NT2/D1 (cell line): ENCODE data around the gene RSPRY1.

Experiments
- DNase-seq: peaks from one replicate; pipeline ENCODE4 v3.0.0-alpha.2; 2011; ENCODE audit warnings: low read depth, low spot score
- H3K27me3 ChIP-seq: 2 replicates; pipeline ENCODE4 v1.6.0; 2011; ENCODE audit warnings: mild to moderate bottlenecking; ENCODE audit not compliant: insufficient read length, insufficient read depth
- H3K36me3 ChIP-seq: 2 replicates; pipeline ENCODE4 v1.6.1; 2011; ENCODE audit warnings: mild to moderate bottlenecking, low read length, mixed read lengths; ENCODE audit not compliant: insufficient read depth, insufficient read length
- H3K4me1 ChIP-seq: 2 replicates; pipeline ENCODE4 v1.5.1; 2011; ENCODE audit not compliant: insufficient read depth, insufficient read length
- H3K4me3 ChIP-seq: 2 replicates; pipeline ENCODE4 v1.5.1; 2011; ENCODE audit warnings: low read depth; ENCODE audit not compliant: insufficient read length
- H3K9ac ChIP-seq: 2 replicates; pipeline ENCODE4 v1.6.0; 2011; ENCODE audit warnings: low read depth; ENCODE audit not compliant: insufficient read length
- H3K9me3 ChIP-seq: 2 replicates; pipeline ENCODE4 v1.5.1; 2011; ENCODE audit warnings: mild to moderate bottlenecking, low read length; ENCODE audit not compliant: insufficient read depth
- SUZ12 ChIP-seq: IDR thresholded peaks from 2 replicates; pipeline ENCODE4 v1.6.1; 2011; ENCODE audit not compliant: insufficient read length, insufficient read depth; ENCODE audit errors: extremely low read depth
- YY1 ChIP-seq: IDR thresholded peaks from 2 replicates; pipeline ENCODE4 v1.6.1; 2011; ENCODE audit not compliant: insufficient read length, insufficient read depth
- ZNF274 ChIP-seq: IDR thresholded peaks from 2 replicates; pipeline ENCODE4 v1.6.1; 2011; ENCODE audit warnings: mild to moderate bottlenecking, low read depth, low read length

Gene RSPRY1

DNA sequence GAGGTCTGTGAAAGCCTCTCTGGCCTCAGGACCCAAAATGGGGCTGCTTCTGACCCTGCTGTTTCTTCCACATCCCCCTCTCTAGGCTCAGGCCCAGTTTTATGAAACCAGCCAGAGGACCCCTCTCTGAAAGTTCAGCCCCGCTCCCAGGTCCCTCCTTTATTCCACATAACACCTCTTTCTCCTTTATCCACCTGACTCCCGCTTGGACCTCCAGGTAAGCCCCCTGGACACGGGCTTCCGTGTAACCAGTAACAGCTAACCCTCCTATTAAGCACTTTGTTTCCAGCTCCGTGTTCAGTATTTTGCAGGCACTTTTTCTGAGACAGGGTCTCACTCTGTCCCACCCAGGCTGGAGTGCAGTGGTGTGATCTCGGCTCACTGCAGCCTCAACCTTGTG, 37.6 kb upstream of the RSPRY1 start:
- no peaks in the 10 kb centered on the region for H3K9me3 ChIP-seq
- TF ChIP-seq SUZ12: no peak
- TF ChIP-seq YY1: no peak
- no peak for TF ChIP-seq ZNF274
- H3K9ac ChIP-seq: no peak overlapping the region
- H3K27me3 ChIP-seq: no peaks in the 10 kb centered on the region
- no peak overlapping the region for H3K4me3 ChIP-seq
- H3K4me1 ChIP-seq: peaks cover 33% of the 10 kb centered on the region
- peaks cover 42% of the 10 kb centered on the region for H3K36me3 ChIP-seq
- DNase-seq: no peak

DNA sequence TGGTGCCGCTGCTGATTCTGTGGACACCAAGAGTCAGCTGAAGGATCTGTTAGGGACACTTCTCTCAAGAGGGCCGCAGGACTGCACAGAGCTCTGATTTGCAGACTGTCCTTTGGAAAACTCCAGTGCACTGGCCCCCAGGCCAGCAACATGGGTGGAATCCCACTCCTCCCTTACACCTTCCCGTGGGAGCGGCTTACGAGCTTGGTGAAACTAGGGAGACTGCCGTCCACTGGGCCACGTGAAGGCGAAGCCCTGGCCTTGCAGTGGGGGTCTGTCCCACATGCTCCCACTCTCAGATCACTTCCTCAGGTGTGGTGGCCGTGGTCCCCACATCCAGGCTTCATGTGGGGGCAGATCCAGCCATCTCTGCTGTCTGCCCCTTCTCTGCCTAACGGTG, 36.7 kb upstream of the RSPRY1 start:
- peaks cover 33% of the 10 kb centered on the region for H3K4me1 ChIP-seq
- H3K9ac ChIP-seq: no peak overlapping the region

DNA sequence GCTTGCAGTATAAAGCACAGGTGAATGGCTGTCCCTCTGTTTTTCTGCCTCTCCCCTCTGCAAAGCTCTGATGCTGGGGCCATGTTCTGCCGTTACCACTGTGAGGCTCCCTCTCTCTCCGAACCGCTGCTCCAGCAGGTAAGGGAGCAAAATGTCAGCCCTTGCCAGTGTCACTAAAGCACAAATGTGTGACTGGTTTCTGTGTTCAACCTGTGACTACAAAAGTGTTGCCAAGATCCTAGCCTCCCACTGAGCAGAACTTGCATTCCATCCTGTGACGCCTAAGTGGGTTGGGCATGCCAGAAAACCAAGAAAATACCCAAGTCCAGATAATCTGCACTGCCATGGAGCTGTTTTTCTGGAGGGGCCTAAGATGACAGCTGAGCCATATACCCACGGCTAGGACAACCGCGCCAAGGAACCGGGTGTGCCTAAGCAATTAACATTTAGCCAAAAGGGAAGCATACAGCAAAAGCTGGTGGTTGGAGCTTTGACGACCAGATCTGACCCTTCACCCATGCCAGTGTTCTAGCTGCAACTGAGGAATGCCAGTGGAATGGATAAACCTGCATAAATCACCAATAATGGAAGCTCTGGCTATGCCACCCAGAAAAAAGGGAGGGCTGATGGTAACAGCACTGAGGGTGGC, 35.3 kb upstream of the RSPRY1 start:
- Histone ChIP-seq H3K36me3 (peaks cover 57% of the 10 kb centered on the region), H3K9me3 (no peaks in the 10 kb centered on the region), H3K4me1 (peaks cover 26% of the 10 kb centered on the region), H3K27me3 (no peaks in the 10 kb centered on the region), H3K9ac (no peak overlapping the region), H3K4me3 (no peak overlapping the region)
- no peak for TF ChIP-seq ZNF274
- TF ChIP-seq SUZ12: no peak
- no peak for TF ChIP-seq YY1
- DNase-seq: no peak

More for the DNA sequence above, 36.7 kb upstream of the RSPRY1 start:
- no peak for DNase-seq
- no peaks in the 10 kb centered on the region for H3K27me3 ChIP-seq
- H3K9me3 ChIP-seq: no peaks in the 10 kb centered on the region
- H3K36me3 ChIP-seq: peaks cover 45% of the 10 kb centered on the region
- TF ChIP-seq YY1 (no peak), SUZ12 (no peak), ZNF274 (no peak)
- H3K4me3 ChIP-seq: no peak overlapping the region

DNA sequence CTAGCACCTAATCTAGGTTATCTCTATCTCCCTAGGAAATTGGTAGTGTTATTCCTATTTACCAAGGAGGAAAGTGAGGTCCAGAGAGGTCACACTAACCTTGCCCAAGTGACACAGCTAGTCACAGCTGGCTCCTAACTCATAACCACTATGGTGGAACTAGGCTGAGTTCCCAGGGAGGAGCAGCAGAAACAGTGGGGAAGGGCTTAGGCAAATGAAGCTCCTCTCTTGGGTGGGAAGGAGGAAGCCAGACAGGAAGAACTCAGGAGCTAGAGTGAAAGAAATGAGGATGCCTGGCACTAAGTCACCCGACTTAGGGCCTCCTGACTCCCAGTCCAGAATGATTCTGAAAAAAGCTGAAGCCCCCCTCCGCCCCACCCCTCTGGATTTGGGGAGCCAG, 34.8 kb upstream of the RSPRY1 start:
- TF ChIP-seq YY1 (no peak), SUZ12 (no peak), ZNF274 (no peak)
- H3K9me3 ChIP-seq: no peaks in the 10 kb centered on the region
- H3K36me3 ChIP-seq: peaks cover 61% of the 10 kb centered on the region
- no peak overlapping the region for H3K9ac ChIP-seq
- peak; percentile 39 for DNase-seq
- no peak overlapping the region for H3K4me3 ChIP-seq
- H3K4me1 ChIP-seq: peaks cover 22% of the 10 kb centered on the region
- H3K27me3 ChIP-seq: no peaks in the 10 kb centered on the region

DNA sequence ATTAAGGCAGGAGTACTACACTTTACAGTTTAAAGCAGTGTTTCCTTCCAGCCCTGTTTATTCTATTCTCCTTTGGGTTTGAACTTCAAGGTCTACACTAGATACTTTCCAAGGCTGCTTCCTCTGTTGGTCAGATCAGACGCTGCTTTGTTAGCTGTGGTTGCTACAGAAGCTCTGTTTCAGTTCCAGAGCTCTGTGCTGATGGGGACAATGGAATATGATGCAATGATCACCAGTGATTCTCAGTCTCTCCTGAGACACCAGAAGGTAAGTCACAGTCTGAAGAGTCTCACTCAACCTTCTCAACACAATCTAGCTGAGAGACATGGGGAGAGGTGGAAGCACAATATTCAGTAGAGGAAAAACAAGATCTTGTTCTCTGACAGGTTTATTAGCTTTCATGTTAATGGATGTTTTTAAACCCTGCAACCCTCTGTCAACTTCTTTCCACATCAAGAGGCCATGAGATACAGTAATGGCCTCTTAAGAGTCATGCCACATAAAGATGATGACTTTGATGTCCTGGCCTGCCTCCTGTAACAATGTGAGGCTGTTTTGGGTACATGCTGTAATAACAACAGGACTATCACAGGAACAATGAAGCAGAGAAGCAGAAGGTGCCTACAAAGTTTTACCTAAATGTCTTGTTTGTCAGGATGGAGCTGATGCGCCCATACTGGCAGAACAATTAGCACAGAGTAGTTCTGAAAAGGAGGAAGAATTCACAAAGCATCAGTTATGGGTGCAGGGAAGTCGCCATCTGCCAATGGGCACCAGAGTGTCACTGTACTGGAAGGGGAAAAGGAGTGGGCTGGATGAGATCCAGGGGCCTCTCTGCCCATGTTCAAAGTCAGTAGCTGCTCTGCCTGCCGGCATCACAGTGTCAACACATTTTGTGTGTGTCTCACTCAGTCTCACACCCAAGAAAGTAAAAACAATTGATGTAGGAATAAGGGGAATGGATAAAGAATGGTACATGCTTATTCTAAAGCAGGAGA, 33.7 kb upstream of the RSPRY1 start:
- Histone ChIP-seq H3K36me3 (peaks cover 63% of the 10 kb centered on the region), H3K4me3 (no peak overlapping the region), H3K4me1 (peaks cover 15% of the 10 kb centered on the region), H3K9me3 (no peaks in the 10 kb centered on the region), H3K27me3 (no peaks in the 10 kb centered on the region), H3K9ac (no peak overlapping the region)
- DNase-seq: no peak
- TF ChIP-seq YY1: no peak
- TF ChIP-seq SUZ12: no peak
- TF ChIP-seq ZNF274: no peak

DNA sequence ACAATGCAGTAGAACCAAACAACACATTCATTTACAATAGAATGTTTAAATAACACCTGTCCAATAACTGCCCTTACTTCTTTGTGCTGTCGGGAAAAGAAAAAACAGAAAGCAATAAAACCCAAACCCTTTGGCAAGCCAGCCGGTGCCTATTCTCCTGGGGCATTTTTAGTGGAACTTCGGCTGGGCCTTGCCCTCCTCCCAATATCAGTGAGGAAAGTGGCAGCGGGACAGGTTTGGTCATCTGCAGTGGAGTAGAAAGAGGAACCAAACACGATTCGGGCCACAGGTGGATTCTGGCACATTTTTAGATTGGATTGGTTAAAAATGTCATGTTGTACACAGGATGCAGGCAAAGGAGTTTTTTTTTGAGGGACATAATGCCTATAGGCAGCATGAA, 32.3 kb upstream of the RSPRY1 start:
- H3K4me1 ChIP-seq: peaks cover 11% of the 10 kb centered on the region
- H3K4me3 ChIP-seq: no peak overlapping the region
- peaks cover 69% of the 10 kb centered on the region for H3K36me3 ChIP-seq
- H3K27me3 ChIP-seq: no peaks in the 10 kb centered on the region
- H3K9ac ChIP-seq: no peak overlapping the region
- no peak for TF ChIP-seq YY1
- TF ChIP-seq SUZ12: no peak
- no peak for TF ChIP-seq ZNF274
- no peaks in the 10 kb centered on the region for H3K9me3 ChIP-seq
- no peak for DNase-seq

DNA sequence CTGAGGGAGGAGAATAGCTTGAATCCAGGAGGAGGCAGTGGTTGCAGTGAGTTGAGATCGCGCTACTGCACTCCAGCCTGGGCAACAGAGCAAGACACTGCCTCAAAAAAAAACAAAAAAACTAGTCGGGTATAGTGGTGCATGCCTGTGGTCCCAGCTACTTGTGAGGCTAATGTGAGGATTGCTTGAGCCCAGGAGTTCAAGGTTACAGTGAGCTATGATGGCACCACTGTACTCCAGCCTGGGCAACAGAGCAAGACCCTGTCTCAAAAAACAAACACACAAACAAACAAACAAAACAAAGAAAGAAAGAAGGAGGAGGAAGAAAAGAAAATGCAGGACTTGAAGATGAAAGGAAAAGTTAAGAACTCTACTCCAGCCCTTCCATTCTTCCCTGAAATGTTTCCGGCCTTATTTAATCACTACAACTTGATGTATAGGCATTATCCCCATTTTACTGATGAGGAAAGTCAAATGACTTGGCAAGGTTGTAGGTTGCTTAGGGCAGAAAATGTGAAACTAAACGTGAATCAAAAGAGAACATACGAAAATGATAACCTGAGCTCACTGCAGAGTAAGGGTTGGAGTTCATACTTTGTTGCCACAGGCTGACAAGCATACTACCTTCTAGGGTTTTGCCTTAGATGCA, 30.3 kb upstream of the RSPRY1 start:
- H3K4me1 ChIP-seq: peaks cover 9% of the 10 kb centered on the region
- peaks cover 72% of the 10 kb centered on the region for H3K36me3 ChIP-seq
- TF ChIP-seq ZNF274 (no peak), YY1 (no peak), SUZ12 (no peak)
- no peak overlapping the region for H3K4me3 ChIP-seq
- no peak overlapping the region for H3K9ac ChIP-seq
- H3K27me3 ChIP-seq: no peaks in the 10 kb centered on the region
- no peaks in the 10 kb centered on the region for H3K9me3 ChIP-seq
- no peak for DNase-seq
